TTC549 (cell line): Measurements from ENCODE around the gene ANKIB1.
"Not testable (repeated sequence)": the region's sequence is repeated elsewhere in the genome, so short reads cannot be mapped to it uniquely, and the experiment has no call there.

ENCODE experiments used
- FAIRE-seq: peaks from 2 replicates; lab custom pipeline; 2012; peaks lifted over from hg19 to GRCh38; lab: Jason Lieb, UNC

ANKIB1 gene

DNA sequence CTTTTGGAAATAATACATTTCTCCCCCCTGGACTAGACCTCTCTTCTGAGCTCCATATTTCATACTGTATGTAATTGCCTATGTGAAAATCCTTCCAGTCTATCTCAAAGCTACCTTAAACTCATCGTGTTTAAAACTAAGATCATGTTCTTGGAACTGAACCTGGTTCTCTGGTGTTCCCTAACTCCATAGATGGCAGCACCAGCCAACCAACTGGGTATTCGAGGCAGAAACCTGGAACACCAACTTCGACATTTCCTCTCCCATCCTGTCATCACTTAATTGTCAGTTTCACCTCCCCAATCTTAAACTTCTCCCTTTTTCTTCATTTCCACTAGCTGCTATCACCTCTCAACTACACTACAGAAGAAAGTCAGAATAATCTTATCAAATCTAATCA lies 87.0 kb downstream of the ANKIB1 start:
- FAIRE-seq: no peak

DNA sequence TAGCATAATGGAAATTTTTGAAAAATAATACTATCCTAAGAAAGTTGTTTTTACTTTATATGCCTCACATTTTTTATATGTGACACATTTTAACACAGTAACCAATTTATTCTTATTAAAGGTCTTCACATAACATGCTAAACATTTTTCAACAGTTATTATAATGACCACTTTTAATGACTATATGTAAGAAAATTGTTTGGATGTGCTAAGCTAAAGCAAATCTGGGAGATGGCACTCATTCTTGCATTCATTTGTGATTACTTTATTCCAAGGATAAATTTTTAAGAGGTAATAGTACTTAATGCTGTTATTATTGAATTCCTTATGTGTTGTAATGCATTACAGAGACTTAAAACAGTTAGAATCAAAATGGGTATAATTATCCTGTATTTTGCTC lies 88.1 kb downstream of the ANKIB1 start:
- no peak for FAIRE-seq

DNA sequence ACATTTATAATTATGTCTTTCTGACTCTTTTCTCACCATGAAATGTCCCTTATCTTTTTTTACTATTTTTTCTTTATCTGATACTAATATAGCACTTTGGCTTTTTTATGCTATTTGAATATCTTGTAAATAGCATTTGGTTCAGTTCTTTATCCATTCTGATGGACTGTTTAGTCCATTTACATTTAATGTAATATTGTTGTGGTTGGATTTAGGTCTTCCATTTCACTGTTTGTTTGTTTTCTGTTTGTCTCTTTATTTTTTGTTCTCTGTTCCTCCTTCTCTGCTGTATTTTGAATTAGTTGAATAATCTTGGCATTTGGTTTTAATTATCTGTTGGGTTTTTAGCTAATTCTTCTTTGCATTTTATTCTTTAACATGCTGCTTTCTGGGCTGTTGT lies 89.8 kb downstream of the ANKIB1 start:
- no peak for FAIRE-seq

- FAIRE-seq: no peak
Observed at GRCh38 chr7:92336662-92337340, 91.0 kb downstream of the ANKIB1 start.

- no peak for FAIRE-seq
Observed at GRCh38 chr7:92340016-92340415, 94.2 kb downstream of the ANKIB1 start.

DNA sequence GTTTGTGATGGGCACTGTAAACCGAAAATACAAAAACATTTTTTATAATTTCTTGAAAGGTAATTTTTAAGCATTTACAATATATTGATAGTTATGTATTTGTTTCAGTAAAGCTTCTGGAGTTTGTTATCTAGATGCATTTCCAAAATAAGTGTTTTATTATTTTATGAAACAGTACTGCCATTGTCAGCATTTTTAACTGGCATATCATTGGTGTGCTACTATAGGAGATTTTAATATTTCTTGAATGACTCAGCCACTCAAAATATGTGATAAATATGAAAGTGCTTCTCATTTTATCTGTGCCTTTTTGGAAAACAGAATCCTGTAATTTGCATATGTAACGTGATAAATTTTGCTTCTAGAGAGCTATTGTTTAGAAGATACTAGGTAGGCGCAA lies 97.9 kb downstream of the ANKIB1 start:
- no peak for FAIRE-seq

DNA sequence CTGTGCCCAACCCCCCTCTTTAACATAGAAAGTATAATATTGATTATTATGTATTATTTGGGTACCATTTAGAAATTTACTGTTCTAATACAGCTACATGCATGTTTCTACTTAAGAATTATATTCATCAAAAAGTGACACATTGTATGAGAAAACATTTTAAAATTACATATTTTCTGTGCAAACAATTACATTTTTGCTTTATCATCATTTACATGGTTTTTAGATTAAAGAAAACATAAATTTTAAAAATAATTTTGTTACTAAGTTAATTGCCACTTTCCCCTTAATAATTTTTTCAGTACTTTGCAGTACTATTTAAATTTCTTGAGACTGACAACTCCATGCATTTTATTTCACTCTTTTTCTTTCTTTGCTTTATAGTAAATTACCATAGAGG lies 106.2 kb downstream of the ANKIB1 start:
- peak; percentile 7 for FAIRE-seq

DNA sequence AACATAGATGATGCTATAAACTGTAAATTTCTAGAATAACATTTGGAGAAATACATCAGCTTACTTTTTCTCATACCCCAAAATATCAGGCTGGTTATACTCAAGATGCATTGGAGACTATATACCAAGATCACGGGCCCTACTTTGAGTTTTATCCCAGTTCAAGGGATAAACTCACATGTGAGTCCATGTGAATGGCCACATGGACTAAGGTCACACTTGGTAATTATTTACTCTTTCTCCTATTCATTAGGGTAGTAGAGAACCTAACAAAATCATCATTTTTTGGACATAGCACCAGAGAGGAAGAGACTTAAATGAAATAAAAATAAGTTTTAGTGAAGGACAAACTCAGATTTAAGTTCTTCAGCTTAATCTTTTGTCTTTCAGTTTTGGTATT lies 108.4 kb downstream of the ANKIB1 start:
- FAIRE-seq: no peak

DNA sequence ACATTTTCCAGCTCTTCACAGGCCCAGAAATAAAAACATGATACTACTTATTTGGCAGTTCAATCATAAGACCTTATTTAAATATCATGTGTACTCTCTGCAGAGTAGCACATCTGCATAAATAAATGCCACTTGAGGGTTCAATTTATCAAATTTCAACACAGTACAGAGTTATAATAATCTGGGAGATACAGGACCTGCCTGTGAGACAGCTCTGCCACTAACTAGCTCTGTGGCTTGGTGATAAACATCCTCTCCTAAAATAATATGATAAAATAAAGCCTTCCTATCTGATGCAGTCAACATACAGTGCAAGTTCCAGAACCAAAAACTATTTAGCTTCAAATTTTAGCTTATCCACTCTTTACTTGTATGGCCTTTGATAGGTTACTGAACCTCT lies 110.6 kb downstream of the ANKIB1 start:
- no peak for FAIRE-seq

DNA sequence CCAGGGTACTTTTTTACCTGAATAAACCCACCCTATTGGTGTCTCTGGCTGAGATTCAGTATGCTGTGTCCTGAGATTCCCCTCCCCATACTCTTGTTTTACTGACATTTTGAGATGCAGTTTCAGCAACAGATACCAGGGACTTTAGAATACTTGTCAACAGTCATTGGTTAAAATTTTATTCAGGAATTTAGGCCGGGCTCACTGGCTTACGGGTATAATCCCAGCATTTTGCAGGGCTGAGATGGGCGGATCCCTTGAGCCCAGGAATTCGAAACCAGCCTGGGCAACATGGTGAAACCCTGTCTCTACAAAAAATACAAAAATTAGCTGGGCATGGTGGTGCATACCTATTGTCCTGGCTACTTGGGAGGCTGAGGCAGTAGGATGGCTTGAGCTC lies 111.5 kb downstream of the ANKIB1 start:
- FAIRE-seq: no peak

- not testable (repeated sequence) for FAIRE-seq
Observed at GRCh38 chr7:92359179-92359578, 113.4 kb downstream of the ANKIB1 start.

GRCh38 chr7:92359801-92360200 lies 114.0 kb downstream of the ANKIB1 start:
- FAIRE-seq: no peak

- no peak for FAIRE-seq
Observed at GRCh38 chr7:92360387-92360786, 114.6 kb downstream of the ANKIB1 start.

GRCh38 chr7:92362131-92362530 lies 116.4 kb downstream of the ANKIB1 start:
- FAIRE-seq: no peak

DNA sequence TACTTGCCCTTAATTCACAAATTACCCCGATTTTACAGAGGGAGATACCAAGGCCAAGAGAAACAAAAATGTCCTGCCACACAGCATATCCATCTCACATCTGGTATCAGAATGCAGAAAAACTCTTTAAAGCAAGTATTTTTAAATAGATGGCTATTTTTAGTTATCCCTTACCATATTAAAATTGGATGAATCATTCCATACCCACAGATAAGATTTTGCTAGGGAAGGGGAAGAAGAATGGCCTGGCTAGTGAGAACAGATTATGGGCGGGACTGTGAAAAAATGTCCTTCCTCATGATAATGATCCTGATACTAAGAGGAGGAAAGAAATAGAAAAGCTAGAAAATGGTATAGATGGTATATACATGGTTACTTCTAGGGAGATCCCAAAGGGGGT lies 121.0 kb downstream of the ANKIB1 start:
- no peak for FAIRE-seq

DNA sequence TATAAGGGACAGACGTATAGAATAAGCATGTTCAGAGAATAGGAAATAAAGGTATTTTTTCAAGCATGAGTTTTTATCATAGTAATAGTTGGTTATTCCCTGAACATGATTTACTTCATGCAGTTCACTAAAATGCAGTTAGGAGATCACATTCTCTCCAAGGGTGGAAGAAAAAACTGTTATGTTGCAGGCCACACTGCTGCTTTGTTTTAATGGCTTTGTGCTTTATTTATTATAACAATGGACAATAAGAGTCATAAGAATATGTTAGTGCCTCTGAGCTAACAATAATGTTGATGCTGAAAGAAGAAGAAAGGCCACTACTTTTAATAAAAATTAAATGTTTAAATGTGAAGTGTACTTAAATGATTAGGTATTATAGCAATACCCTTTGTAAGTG lies 123.0 kb downstream of the ANKIB1 start:
- no peak for FAIRE-seq

DNA sequence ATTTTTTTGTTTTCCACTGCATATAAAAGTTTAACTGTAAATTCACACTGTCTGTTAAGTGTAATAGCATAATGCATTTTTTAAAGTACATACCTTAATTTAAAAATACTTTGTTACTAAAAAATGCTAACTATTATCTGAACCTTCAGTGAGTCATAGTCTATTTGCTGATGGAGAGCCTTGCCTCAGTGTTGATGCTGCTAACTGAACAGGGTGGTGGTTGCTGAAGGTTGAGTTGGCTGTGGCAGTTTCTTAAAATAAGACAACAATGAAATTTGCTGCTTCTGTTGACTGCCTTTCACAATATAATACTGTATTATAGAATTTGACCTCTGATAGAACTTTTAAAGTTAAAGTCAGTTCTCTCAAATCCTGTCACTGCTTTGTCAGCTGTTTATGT lies 129.2 kb downstream of the ANKIB1 start:
- no peak for FAIRE-seq

DNA sequence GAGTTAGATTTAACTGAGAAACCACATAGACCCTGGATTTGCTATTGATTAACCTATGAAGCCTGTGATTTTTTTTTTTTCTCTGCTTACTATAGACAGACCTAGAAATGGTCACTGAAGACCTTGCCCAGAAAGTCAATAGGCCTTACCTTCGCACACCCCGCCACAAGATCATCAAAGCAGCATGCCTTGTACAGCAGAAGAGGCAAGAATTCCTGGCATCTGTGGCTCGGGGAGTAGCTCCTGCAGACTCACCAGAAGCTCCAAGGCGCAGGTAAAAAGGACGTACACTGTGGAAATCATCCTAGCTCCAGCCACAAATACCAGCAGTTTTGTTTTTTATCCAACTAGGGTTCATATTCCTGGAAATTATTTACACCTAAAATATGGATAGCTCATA lies 145.3 kb downstream of the ANKIB1 start:
- no peak for FAIRE-seq

GRCh38 chr7:92397542-92397941 lies 151.8 kb downstream of the ANKIB1 start:
- FAIRE-seq: no peak

- no peak for FAIRE-seq
Observed at GRCh38 chr7:92400013-92400412, 154.2 kb downstream of the ANKIB1 start.

GRCh38 chr7:92402920-92403759 lies 157.4 kb downstream of the ANKIB1 start:
- FAIRE-seq: no peak

DNA sequence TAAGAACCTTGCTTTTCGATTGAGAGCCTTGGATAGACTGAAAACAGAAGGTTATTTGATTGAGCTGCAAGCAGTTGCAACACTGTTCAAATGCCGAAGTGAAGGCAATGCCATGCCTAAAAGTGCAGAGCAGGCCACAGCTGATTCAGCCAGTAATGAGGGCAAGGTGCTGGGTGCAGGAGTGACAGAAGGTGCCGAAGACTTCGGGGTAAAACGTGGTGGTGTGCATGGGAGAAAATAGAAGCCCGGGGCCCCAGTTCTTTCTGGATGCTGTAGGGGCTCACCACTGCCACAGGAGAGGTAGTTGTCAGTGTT lies 157.9 kb downstream of the ANKIB1 start:
- FAIRE-seq: no peak

- FAIRE-seq: no peak
Observed at GRCh38 chr7:92404170-92404614, 158.4 kb downstream of the ANKIB1 start.

DNA sequence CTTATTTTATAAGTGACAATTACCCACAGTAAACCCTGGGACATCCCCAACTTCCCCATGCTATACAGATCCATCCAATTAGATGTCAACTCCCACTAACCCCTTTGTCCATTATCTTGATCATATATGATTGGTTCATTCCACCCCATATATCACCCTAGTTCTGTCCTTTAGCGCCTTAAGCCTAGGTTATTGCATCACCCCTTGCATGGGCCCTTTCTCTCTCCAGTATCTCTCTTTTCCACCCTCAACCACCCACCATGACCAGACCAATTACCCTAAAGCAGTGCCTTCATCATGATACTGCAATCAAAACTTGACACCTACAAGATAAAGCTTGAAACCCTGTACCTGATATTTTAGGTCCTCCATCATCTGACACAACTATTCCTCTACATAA lies 163.6 kb downstream of the ANKIB1 start:
- no peak for FAIRE-seq
